HepG2 (cell line): Measurements from ENCODE around the gene METTL13. TPM values are rescaled to one million over a fixed set of nuclear protein-coding genes. Genes with fewer than 3 reads are reported as not detected.

Experiments
- AFF4 ChIP-seq: sonication (generic); formaldehyde crosslinking; IDR thresholded peaks from 2 replicates; pipeline ENCODE4 v1.4.0; 2020; ENCODE audit warnings: missing genetic modification reagents
- ARID2 ChIP-seq: sonication (generic); formaldehyde crosslinking; IDR thresholded peaks from 2 replicates; pipeline ENCODE4 v1.8.1; 2022; ENCODE audit warnings: mild to moderate bottlenecking, missing genetic modification reagents, borderline replicate concordance
- CREB3 ChIP-seq: sonication (generic); formaldehyde crosslinking; IDR thresholded peaks from 2 replicates; pipeline ENCODE4 v1.5.0; 2020; ENCODE audit warnings: missing genetic modification reagents
- DDIT3 ChIP-seq: sonication (generic); formaldehyde crosslinking; IDR thresholded peaks from 2 replicates; pipeline ENCODE4 v1.4.0; 2020; ENCODE audit warnings: mild to moderate bottlenecking, missing genetic modification reagents
- GATAD2A ChIP-seq: IDR thresholded peaks from 2 replicates; pipeline ENCODE4 v1.6.1; 2016
- GMEB1 ChIP-seq: sonication (generic); formaldehyde crosslinking; IDR thresholded peaks from 2 replicates; pipeline ENCODE4 v1.5.1; 2020; ENCODE audit warnings: missing genetic modification reagents, mild to moderate bottlenecking, borderline replicate concordance
- HOXD1 ChIP-seq: sonication (generic); formaldehyde crosslinking; IDR thresholded peaks from 2 replicates; pipeline ENCODE4 v1.5.0; 2020; ENCODE audit warnings: missing genetic modification reagents
- PBX3 ChIP-seq: sonication (generic); formaldehyde crosslinking; IDR thresholded peaks from 2 replicates; pipeline ENCODE4 v1.8.1; 2023; ENCODE audit warnings: missing genetic modification reagents, inconsistent platforms, borderline replicate concordance
- SETDB1 ChIP-seq: sonication (generic); formaldehyde crosslinking; IDR thresholded peaks from 2 replicates; pipeline ENCODE4 v1.5.1; 2020; ENCODE audit warnings: missing genetic modification reagents, mild to moderate bottlenecking, borderline replicate concordance
- SP4 ChIP-seq: sonication (generic); formaldehyde crosslinking; IDR thresholded peaks from 2 replicates; pipeline ENCODE4 v1.8.1; 2023; ENCODE audit warnings: mild to moderate bottlenecking, missing genetic modification reagents
- STAT5B ChIP-seq: sonication (generic); formaldehyde crosslinking; IDR thresholded peaks from 2 replicates; pipeline ENCODE4 v1.4.0; 2020; ENCODE audit warnings: missing genetic modification reagents
- SYNCRIP ChIP-seq: fragments of 200-400 bp; formaldehyde crosslinking; IDR thresholded peaks from 2 replicates; pipeline ENCODE4 v1.6.1; 2018; ENCODE audit warnings: mild to moderate bottlenecking, low read depth, low read length; ENCODE audit not compliant: insufficient read depth
- TEAD2 ChIP-seq: sonication (generic); formaldehyde crosslinking; IDR thresholded peaks from 2 replicates; pipeline ENCODE4 v1.9.0; 2021; ENCODE audit warnings: missing genetic modification reagents
- TFDP1 ChIP-seq: IDR thresholded peaks from 2 replicates; pipeline ENCODE4 v1.6.1; 2016; ENCODE audit warnings: missing compliant biosample characterization, missing genetic modification reagents, borderline replicate concordance
- ZNF281 ChIP-seq: sonication (generic); formaldehyde crosslinking; IDR thresholded peaks from 2 replicates; pipeline ENCODE4 v1.4.0; 2020; ENCODE audit warnings: missing genetic modification reagents, borderline replicate concordance
- ZNF782 ChIP-seq: sonication (generic); formaldehyde crosslinking; IDR thresholded peaks from 2 replicates; pipeline ENCODE4 v1.4.0; 2020; ENCODE audit warnings: missing genetic modification reagents, mild to moderate bottlenecking, borderline replicate concordance
- polyA plus RNA-seq, 8 experiments: library from polyadenylated mRNA; depleted of rRNA in 3 of 8; stranded (reverse) in 7 of 8; unstranded in 1 of 8; fragments of >200 nt; fragmentation: Illumina TruSeq in 4 of 8; extraction: Trizol in 4 of 8; gene quantifications; 2 replicates each; pipeline versions ENCODE4 v1.2.1 to v1.2.3, GENCODE V29; 2011 to 2016; ENCODE audit warnings: low read depth in 4 of 8, missing spikeins in 1 of 8, mixed read lengths in 1 of 8; ENCODE audit not compliant: insufficient read depth in 1 of 8
- total RNA-seq, 5 experiments: library from RNA; depleted of rRNA; stranded (reverse); fragments of >200 nt; fragmentation: Illumina TruSeq; extraction: Trizol; gene quantifications; 2 replicates each; pipeline ENCODE4 v1.2.3, GENCODE V29; 2016; ENCODE audit warnings: low read depth in 1 of 5

Gene METTL13
- total and polyA plus RNA-seq, 2 of the 13 experiments (the other 11 are each of a cell fraction or from before 2014, with no cell fraction given) = 18.6 to 22.8 TPM

- no peak for TF ChIP-seq AFF4 (CRISPR knock-in tag)
- no peak for TF ChIP-seq PBX3
- no peak for TF ChIP-seq CREB3
- TF ChIP-seq HOXD1 (CRISPR knock-in tag) = no peak
- TF ChIP-seq ARID2 = no peak
- TF ChIP-seq GMEB1 (CRISPR knock-in tag) = peak; percentile 89
- TF ChIP-seq GATAD2A (CRISPR knock-in tag) = peak; percentile 45; the same call in 1 of the 2 replicates
- peak; percentile 91 for TF ChIP-seq SP4
- no peak for TF ChIP-seq STAT5B
- TF ChIP-seq ZNF281 (CRISPR knock-in tag) = peak; percentile 45; the same call in 1 of the 2 replicates
- TF ChIP-seq DDIT3 (CRISPR knock-in tag) = no peak
- no peak for TF ChIP-seq TEAD2 (CRISPR knock-in tag)
- peak; percentile 78; the same call in 1 of the 2 replicates for TF ChIP-seq TFDP1 (CRISPR knock-in tag)
- TF ChIP-seq SETDB1 (CRISPR knock-in tag) = 0 out of 2 replicates have a peak, but pooled peaks have one; percentile 54
- no peak for TF ChIP-seq ZNF782
- TF ChIP-seq SYNCRIP = no peak
Measured at GRCh38 chr1:171781176-171781875, at the start of gene METTL13 (continued).
